PC-3 (cell line): Measurements from ENCODE around the gene C17orf114.

Experiments used
- ATAC-seq: fragments of 200-7000 bp; cut with Tn5 transposase; 2 replicates; pipeline ENCODE4 v1.9.1; 2020; ENCODE audit warnings: mild to moderate bottlenecking, moderate library complexity
- BruUV-seq: library from RNA; stranded (reverse); fragments of 400-500 nt; replicated peaks from 2 replicates; lab custom pipeline; 2021; lab: Mats Ljungman, UMichigan
- CTCF ChIA-PET: fragments of 300-600 bp; sonication (Branson Sonifier 250); formaldehyde crosslinking; loops from one replicate; lab custom pipeline; 2022; ENCODE audit warnings: antibody characterized with exemption; lab: Charles Lee
- POLR2A ChIA-PET: fragments of 300-600 bp; sonication (Branson Sonifier 250); formaldehyde crosslinking; loops from one replicate; lab custom pipeline; 2022; ENCODE audit warnings: antibody characterized with exemption; ENCODE audit not compliant: unreplicated experiment; lab: Charles Lee
- DNase-seq: peaks from one replicate; pipeline ENCODE4 v3.0.0-alpha.2; 2015
- H2AFZ ChIP-seq: fragments of 300-600 bp; sonication (generic); 2 replicates; pipeline ENCODE4 v1.6.0; 2016; ENCODE audit warnings: antibody characterized with exemption, low read length
- H3F3A ChIP-seq: fragments of 300-600 bp; sonication (generic); one replicate; pipeline ENCODE4 v1.6.0; 2017; ENCODE audit warnings: antibody characterized with exemption, low read length, control low read depth, mild to moderate bottlenecking; ENCODE audit not compliant: unreplicated experiment
- H3K27ac ChIP-seq: fragments of 300-600 bp; sonication (generic); 2 replicates; pipeline ENCODE4 v1.5.1; 2016; ENCODE audit warnings: mild to moderate bottlenecking, low read length
- H3K27me3 ChIP-seq: fragments of 300-600 bp; sonication (generic); 2 replicates; pipeline ENCODE4 v1.6.1; 2016; ENCODE audit warnings: low read length, mixed read lengths
- H3K36me3 ChIP-seq: fragments of 300-600 bp; sonication (generic); 2 replicates; pipeline ENCODE4 v1.6.1; 2016; ENCODE audit warnings: low read depth, mixed run types, low read length, mixed read lengths
- H3K4me1 ChIP-seq: fragments of 300-600 bp; sonication (generic); 2 replicates; pipeline ENCODE4 v1.5.1; 2016; ENCODE audit warnings: low read length; ENCODE audit not compliant: insufficient read depth
- H3K4me2 ChIP-seq: fragments of 300-600 bp; sonication (generic); 2 replicates; pipeline ENCODE4 v1.6.0; 2016; ENCODE audit warnings: low read length
- H3K4me3 ChIP-seq: fragments of 300-600 bp; sonication (generic); 2 replicates; pipeline ENCODE4 v1.5.1; 2016; ENCODE audit warnings: mild to moderate bottlenecking, low read length, mixed read lengths
- H3K79me2 ChIP-seq: fragments of 300-600 bp; sonication (generic); 2 replicates; pipeline ENCODE4 v1.6.1; 2017; ENCODE audit warnings: low read length, mixed read lengths
- H3K9ac ChIP-seq: fragments of 300-600 bp; sonication (generic); 2 replicates; pipeline ENCODE4 v1.6.0; 2016; ENCODE audit warnings: mild to moderate bottlenecking, low read length
- H3K9me2 ChIP-seq: fragments of 300-600 bp; sonication (generic); replicated peaks from 2 replicates; pipeline ENCODE4 v1.6.1; 2016; ENCODE audit warnings: mixed run types, low read length, mixed read lengths
- H3K9me3 ChIP-seq: fragments of 300-600 bp; sonication (generic); 2 replicates; pipeline ENCODE4 v1.6.1; 2016; ENCODE audit warnings: low read length, mixed read lengths
- H4K20me1 ChIP-seq: fragments of 300-600 bp; sonication (generic); 2 replicates; pipeline ENCODE4 v1.6.1; 2016; ENCODE audit warnings: low read length, mixed read lengths
- CTCF ChIP-seq: fragments of 300-600 bp; sonication (generic); conservative IDR thresholded peaks from 2 replicates; pipeline ENCODE4 v1.5.1; 2017; ENCODE audit warnings: antibody characterized with exemption, low read depth, mild to moderate bottlenecking, low read length
- EZH2 ChIP-seq: fragments of 300-600 bp; sonication (generic); IDR thresholded peaks from one replicate; pipeline ENCODE4 v1.6.1; 2017; ENCODE audit warnings: antibody characterized with exemption, mild to moderate bottlenecking, low read length; ENCODE audit not compliant: unreplicated experiment
- EZH2phosphoT487 ChIP-seq: fragments of 300-600 bp; sonication (generic); IDR thresholded peaks from 2 replicates; pipeline ENCODE4 v1.6.1; 2018; ENCODE audit warnings: mild to moderate bottlenecking, antibody characterized with exemption, low read length, borderline replicate concordance
- intact Hi-C: fragments of 100-400 bp; cut with micrococcal nuclease; formaldehyde crosslinking; loops from 2 replicates; pipeline ENCODE4 v1.9.0; 2023

Gene C17orf114

GRCh38 chr17:4838309-4838785 lies 36.2 kb upstream of the C17orf114 start:
- Histone ChIP-seq H3F3A (no peaks in the 10 kb centered on the region), H3K9ac (no peak overlapping the region), H3K27me3 (no peaks in the 10 kb centered on the region), H3K4me2 (no peak overlapping the region), H4K20me1 (no peaks in the 10 kb centered on the region), H3K36me3 (peaks cover 6% of the 10 kb centered on the region), H3K27ac (no peak overlapping the region), H3K9me3 (no peaks in the 10 kb centered on the region), H2AFZ (no peak overlapping the region), H3K9me2 (no peaks in the 10 kb centered on the region), H3K4me1 (peaks cover 50% of the 10 kb centered on the region), H3K79me2 (peaks cover 97% of the 10 kb centered on the region), H3K4me3 (no peak overlapping the region)
- BruUV-seq: no TSS peak
- ChIA-PET CTCF (no interaction called here), POLR2A (no interaction called here)
- TF ChIP-seq CTCF (no peak), EZH2phosphoT487 (no peak), EZH2 (no peak)
- DNase-seq: no peak
- no peak for ATAC-seq
- intact Hi-C loops: loop anchor here (10.0 kb wide), 1 partner anchor 46 kb away; no protein-coding TSS in a partner anchor

GRCh38 chr17:4837471-4838308 lies 35.6 kb upstream of the C17orf114 start:
- Histone ChIP-seq H3K27me3 (no peaks in the 10 kb centered on the region), H3K4me2 (no peak overlapping the region), H3K4me3 (no peak overlapping the region), H3K27ac (no peak overlapping the region), H3K36me3 (peaks cover 6% of the 10 kb centered on the region), H3F3A (no peaks in the 10 kb centered on the region), H3K9ac (no peak overlapping the region), H2AFZ (no peak overlapping the region), H4K20me1 (no peaks in the 10 kb centered on the region), H3K9me2 (no peaks in the 10 kb centered on the region), H3K79me2 (peaks cover 92% of the 10 kb centered on the region), H3K4me1 (peaks cover 50% of the 10 kb centered on the region), H3K9me3 (no peaks in the 10 kb centered on the region)
- BruUV-seq: no TSS peak
- CTCF ChIA-PET: no interaction called here
- no peak for ATAC-seq
- TF ChIP-seq EZH2phosphoT487 (no peak), CTCF (no peak), EZH2 (no peak)
- DNase-seq: no peak
- POLR2A ChIA-PET: no interaction called here
- intact Hi-C loops: loop anchor here (10.0 kb wide), 1 partner anchor 47 kb away; no protein-coding TSS in a partner anchor

- H3K4me2 ChIP-seq: peak overlapping the region; percentile 100
- BruUV-seq: no TSS peak
- no peaks in the 10 kb centered on the region for H3K27me3 ChIP-seq
- peaks cover 46% of the 10 kb centered on the region for H3K4me1 ChIP-seq
- H3K36me3 ChIP-seq: peaks cover 6% of the 10 kb centered on the region
- H2AFZ ChIP-seq: no peak overlapping the region
- H3K9me3 ChIP-seq: no peaks in the 10 kb centered on the region
- no peak for DNase-seq
- TF ChIP-seq EZH2 (no peak), EZH2phosphoT487 (no peak), CTCF (no peak)
- H3F3A ChIP-seq: no peaks in the 10 kb centered on the region
- H3K9ac ChIP-seq: no peak overlapping the region
- no peak overlapping the region for H3K27ac ChIP-seq
- no peaks in the 10 kb centered on the region for H3K9me2 ChIP-seq
- H3K4me3 ChIP-seq: no peak overlapping the region; the same call in 1 of the 2 replicates
- H4K20me1 ChIP-seq: no peaks in the 10 kb centered on the region
- no peak for ATAC-seq
- peaks cover 78% of the 10 kb centered on the region for H3K79me2 ChIP-seq
- POLR2A ChIA-PET: interaction anchor here (0.6 kb wide), 1 partner anchor 40 kb away, joined by 3 read pairs; the partner anchor contains the start of gene PSMB6
- intact Hi-C loops: loop anchor here (10.0 kb wide), 1 partner anchor 49 kb away; no protein-coding TSS in a partner anchor
- CTCF ChIA-PET: no interaction called here
Measured at GRCh38 chr17:4836221-4836620, 34.1 kb upstream of the C17orf114 start.
